Hepatocyte (in vitro differentiated cells): Measurements from ENCODE around the gene USP27X.

Source experiments
- CTCF ChIP-seq: fragments of 200-600 bp; sonication (generic); IDR thresholded peaks from 2 replicates; pipeline ENCODE4 v1.5.1; 2016; ENCODE audit warnings: antibody characterized with exemption, mild to moderate bottlenecking; ENCODE audit not compliant: poor library complexity
- EZH2 ChIP-seq: fragments of 200-600 bp; sonication (generic); IDR thresholded peaks from 2 replicates; pipeline ENCODE4 v1.6.1; 2016; ENCODE audit warnings: antibody characterized with exemption, mild to moderate bottlenecking, borderline replicate concordance

GRCh38 chrX:49922291-49923241, 43.3 kb downstream of the USP27X start, which contains the start of gene CLCN5:
- TF ChIP-seq CTCF, result no peak
- no peak for TF ChIP-seq EZH2
